CD14-positive monocyte (primary cell): ENCODE measurements around the gene PRDM11. TPM values are rescaled to one million over a fixed set of nuclear protein-coding genes. Genes with fewer than 3 reads are reported as not detected.

Experiments used
- DNase-seq, 3 donors: peaks; one replicate each; pipeline ENCODE4 v3.0.0-alpha.2; 2011 to 2022
- H2AFZ ChIP-seq: 2 replicates; pipeline ENCODE4 v1.6.0; 2012; ENCODE audit warnings: mild to moderate bottlenecking, low read depth, low read length, inconsistent platforms; ENCODE audit not compliant: insufficient read depth, poor library complexity, severe bottlenecking
- H3K27ac ChIP-seq, 2 donors: 1 replicate in 1 of 2; 2 replicates in 1 of 2; pipeline ENCODE4 v1.5.1; 2012 to 2013; ENCODE audit warnings: low read length in 2 of 2, control low read depth in 1 of 2, inconsistent platforms in 1 of 2, low read depth in 1 of 2, mild to moderate bottlenecking in 1 of 2
- H3K27me3 ChIP-seq, 2 donors: one replicate each; pipeline versions ENCODE4 v1.6.0 to v1.6.1; 2011 to 2013; ENCODE audit warnings: low read length in 2 of 2; ENCODE audit not compliant: control insufficient read depth in 2 of 2, insufficient read depth in 2 of 2
- H3K36me3 ChIP-seq, 2 donors: replicated peaks in 1 of 2; 1 replicate in 1 of 2; 2 replicates in 1 of 2; pipeline versions ENCODE4 v1.5.1 to v1.6.1; 2012 to 2013; ENCODE audit warnings: low read length in 2 of 2, control low read depth in 1 of 2, inconsistent platforms in 1 of 2, mild to moderate bottlenecking in 1 of 2; ENCODE audit not compliant: insufficient read depth in 2 of 2, control insufficient read depth in 1 of 2
- H3K4me1 ChIP-seq, 2 donors: 1 replicate in 1 of 2; 2 replicates in 1 of 2; pipeline versions ENCODE4 v1.5.1 to v1.6.1; 2012 to 2013; ENCODE audit warnings: low read length in 2 of 2, control low read depth in 1 of 2, inconsistent platforms in 1 of 2, mild to moderate bottlenecking in 1 of 2, moderate library complexity in 1 of 2; ENCODE audit not compliant: insufficient read depth in 2 of 2, control insufficient read depth in 1 of 2
- H3K4me2 ChIP-seq: replicated peaks from 2 replicates; pipeline ENCODE3; 2012; ENCODE audit warnings: low read length, moderate library complexity, mild to moderate bottlenecking; ENCODE audit not compliant: poor library complexity, severe bottlenecking; ENCODE audit errors: extremely low read depth
- H3K4me3 ChIP-seq, 3 experiments: fragments of 200-600 bp in 1 of 3; sonication (generic) in 1 of 3; replicated peaks in 1 of 3; 1 replicate in 2 of 3; 2 replicates in 1 of 3; pipeline ENCODE4 v1.5.1; 2011 to 2013; ENCODE audit warnings: low read length in 3 of 3, mild to moderate bottlenecking in 3 of 3, control low read depth in 2 of 3, low read depth in 2 of 3, inconsistent platforms in 1 of 3, moderate library complexity in 1 of 3
- H3K79me2 ChIP-seq: 2 replicates; pipeline ENCODE4 v1.6.0; 2012; ENCODE audit warnings: mild to moderate bottlenecking, control low read depth, inconsistent platforms, low read length, moderate library complexity; ENCODE audit not compliant: insufficient read depth
- H3K9ac ChIP-seq: 2 replicates; pipeline ENCODE4 v1.6.0; 2017; ENCODE audit warnings: low read length, mild to moderate bottlenecking; ENCODE audit not compliant: insufficient read depth, poor library complexity, severe bottlenecking
- H3K9me3 ChIP-seq, 2 donors: replicated peaks in 1 of 2; 1 replicate in 1 of 2; 2 replicates in 1 of 2; pipeline versions ENCODE4 v1.5.1 to v1.6.1; 2012 to 2013; ENCODE audit warnings: low read length in 2 of 2, control low read depth in 1 of 2; ENCODE audit not compliant: control insufficient read depth in 1 of 2, insufficient read depth in 1 of 2
- H4K20me1 ChIP-seq: 2 replicates; pipeline ENCODE4 v1.6.0; 2012; ENCODE audit warnings: mild to moderate bottlenecking, low read length, control low read depth, moderate library complexity; ENCODE audit not compliant: insufficient read depth
- H3K27ac Mint-ChIP-seq, 7 donors: one replicate each; pipeline ENCODE4 v1.8.0; 2020; ENCODE audit warnings: mild to moderate bottlenecking in 7 of 7, mixed read lengths in 7 of 7, moderate library complexity in 6 of 7, inconsistent platforms in 2 of 7
- H3K27me3 Mint-ChIP-seq, 3 donors: one replicate each; pipeline ENCODE4 v1.8.0; 2021 to 2022; ENCODE audit warnings: low read depth in 3 of 3, mild to moderate bottlenecking in 3 of 3, mixed read lengths in 3 of 3, moderate library complexity in 3 of 3, inconsistent platforms in 1 of 3
- H3K36me3 Mint-ChIP-seq, 2 donors: one replicate each; pipeline ENCODE4 v1.8.0; 2020; ENCODE audit warnings: mixed read lengths in 2 of 2, inconsistent platforms in 1 of 2, mild to moderate bottlenecking in 1 of 2
- H3K4me1 Mint-ChIP-seq: one replicate; pipeline ENCODE4 v1.8.0; 2020; ENCODE audit warnings: mild to moderate bottlenecking, mixed read lengths
- H3K4me3 Mint-ChIP-seq, 2 donors: one replicate each; pipeline ENCODE4 v1.8.0; 2020; ENCODE audit warnings: mild to moderate bottlenecking in 2 of 2, mixed read lengths in 2 of 2, moderate library complexity in 1 of 2
- H3K9me3 Mint-ChIP-seq, 7 donors: one replicate each; pipeline ENCODE4 v1.8.0; 2020 to 2022; ENCODE audit warnings: mixed read lengths in 7 of 7, mild to moderate bottlenecking in 6 of 7, moderate library complexity in 6 of 7, inconsistent platforms in 2 of 7
- whole genome bisulfite sequencing: methylation state at CpG from one replicate; pipeline ENCODE4 v1.1.5; 2013; ENCODE audit warnings: missing lambda C conversion rate; ENCODE audit not compliant: insufficient coverage; 5-methylcytosine and 5-hydroxymethylcytosine counted together
- intact Hi-C, 2 donors: fragments of 100-400 bp; cut with micrococcal nuclease; formaldehyde crosslinking; loops; one replicate each; pipeline versions ENCODE4 v1.15.0 to v1.15.1; 2023
- polyA minus RNA-seq: library from RNA; depleted of rRNA, polyadenylated mRNA; stranded (reverse); fragments of >200 nt; gene quantifications from 2 replicates; pipeline ENCODE4 v1.2.3, GENCODE V29; 2012
- polyA plus RNA-seq, 3 donors: library from polyadenylated mRNA; depleted of rRNA in 1 of 3; unstranded in 2 of 3; stranded (reverse) in 1 of 3; fragments of 300-500 nt in 2 of 3; fragments of >200 nt in 1 of 3; fragmentation: Illumina TruSeq in 2 of 3; gene quantifications; 1 replicate in 2 of 3; 2 replicates in 1 of 3; pipeline ENCODE4 v1.2.3, GENCODE V29; 2012 to 2021
- total RNA-seq, 12 experiments: library from RNA in 1 of 12; stranded (reverse) in 1 of 12; fragments of 120-200 nt in 1 of 12; gene quantifications; one replicate each; pipeline ENCODE4 v1.2.4 and lab custom pipeline; 2013 to 2026; ENCODE audit warnings: mixed read lengths in 6 of 12, inconsistent platforms in 1 of 12
- TF ChIP-seq, protein P1 (sequence below): fragments of 200-600 bp; IDR thresholded peaks from one replicate; pipeline ENCODE4 v1.8.0; 2022; ENCODE audit warnings: antibody characterized with exemption, mild to moderate bottlenecking

PRDM11 gene
- 1.0 TPM for total RNA-seq (2013)
- polyA plus RNA-seq (1 to 10 TPM in 1 of 3 donors, under 1 TPM in 1, not detected in 1; 0.48 to 1.8 TPM), polyA minus RNA-seq (0.83 and 1.6 TPM in 2 replicates), total RNA-seq (lab: John Stamatoyannopoulos, UW) (3.7 to 19.2 (median 9.4) reads per million in 11 experiments)

DNA sequence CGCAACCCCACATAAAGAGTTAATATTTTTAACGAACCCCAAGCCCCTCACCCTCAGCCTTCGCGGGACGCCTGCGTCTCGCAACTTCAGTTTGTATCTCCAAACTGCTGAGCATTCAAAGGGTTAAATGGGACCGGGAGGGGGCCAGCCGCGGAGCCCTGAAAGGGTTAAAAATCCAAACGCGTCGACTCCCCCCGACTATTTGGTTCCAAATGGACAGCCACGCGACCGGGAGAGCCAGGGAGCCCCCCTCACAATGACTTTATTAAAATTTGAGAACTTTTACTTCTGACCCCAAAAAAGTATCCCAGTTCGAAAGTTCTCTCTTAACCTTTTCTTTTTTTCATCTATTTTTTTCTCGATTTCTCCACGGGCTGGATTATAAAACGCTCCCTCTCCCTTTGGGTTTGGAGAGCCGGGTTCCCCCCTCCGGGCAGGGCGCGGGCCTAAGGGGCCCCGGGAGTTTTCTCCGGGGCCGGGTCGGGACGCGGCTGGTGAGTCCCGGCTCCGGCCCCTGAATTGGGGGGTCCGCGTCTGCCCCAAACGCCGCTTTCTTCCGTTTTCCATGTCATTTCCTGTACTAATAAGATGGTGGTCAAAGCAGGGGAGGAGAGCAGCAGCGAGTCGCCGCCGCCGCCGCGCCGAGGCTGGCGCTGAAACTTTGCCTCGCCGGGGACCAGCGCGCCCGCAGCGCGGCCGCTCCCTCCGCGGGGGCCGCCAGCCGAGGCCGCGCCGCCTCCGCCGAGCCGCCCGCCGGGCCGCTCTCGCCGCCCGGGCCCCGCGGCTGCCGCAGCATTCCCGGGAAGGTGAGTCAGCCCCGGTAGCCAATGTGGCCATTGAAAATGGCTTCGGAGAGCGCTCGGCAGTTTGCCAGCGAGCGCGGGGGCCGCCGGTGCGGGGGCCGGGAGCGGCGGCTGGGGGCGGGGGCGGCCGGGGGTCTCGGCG, at the start of gene PRDM11:
Gene PRDM11, plus strand, starts transcription at position 568 of the 945 bp plus-strand sequence. CDS start 35,128 bp downstream, outside the sequence.
- H3K4me1 Mint-ChIP-seq = peaks cover 27% of the 10 kb centered on the region

More for the DNA sequence above, at the start of gene PRDM11:
- peak within 1 kb of the TSS; percentile 84 to 92 for H3K4me3 Mint-ChIP-seq
- no peaks in the 10 kb centered on the region for H3K36me3 ChIP-seq
- H3K4me3 ChIP-seq = peak within 1 kb of the TSS; percentile 75 to 86 (median 78)
- peak within 1 kb of the TSS; percentile 78 for H3K27ac ChIP-seq
- peaks cover 32 to 43% (median 33%) of the 10 kb centered on the region in 3 donors for H3K27me3 Mint-ChIP-seq
- H3K4me1 ChIP-seq = peaks cover 19% of the 10 kb centered on the region in 2 donors
- under 1% methylated on average over 68 of the region's 93 CpGs for WGBS
- peak within 1 kb of the TSS; percentile 82 to 92 (median 87) for H3K27ac Mint-ChIP-seq
- peaks cover 0 to 2% of the 10 kb centered on the region in 2 donors for H3K36me3 Mint-ChIP-seq
- intact Hi-C loops = no loop called here
- H2AFZ ChIP-seq = peak within 1 kb of the TSS; percentile 97
- peaks cover 0 to 4% of the 10 kb centered on the region in 2 donors for H3K9me3 ChIP-seq
- peaks cover 0 to 8% (median 0%) of the 10 kb centered on the region in 7 donors for H3K9me3 Mint-ChIP-seq
- peak; percentile 58 to 75 (median 62) for DNase-seq
- peaks cover 7% of the 10 kb centered on the region for H3K79me2 ChIP-seq
- peaks cover 11 to 23% of the 10 kb centered on the region in 2 donors for H3K27me3 ChIP-seq
- H3K4me2 ChIP-seq = peak within 1 kb of the TSS; percentile 94
- H3K9ac ChIP-seq = peak within 1 kb of the TSS; percentile 82
- H4K20me1 ChIP-seq = no peaks in the 10 kb centered on the region
- TF ChIP-seq, protein P1, sequence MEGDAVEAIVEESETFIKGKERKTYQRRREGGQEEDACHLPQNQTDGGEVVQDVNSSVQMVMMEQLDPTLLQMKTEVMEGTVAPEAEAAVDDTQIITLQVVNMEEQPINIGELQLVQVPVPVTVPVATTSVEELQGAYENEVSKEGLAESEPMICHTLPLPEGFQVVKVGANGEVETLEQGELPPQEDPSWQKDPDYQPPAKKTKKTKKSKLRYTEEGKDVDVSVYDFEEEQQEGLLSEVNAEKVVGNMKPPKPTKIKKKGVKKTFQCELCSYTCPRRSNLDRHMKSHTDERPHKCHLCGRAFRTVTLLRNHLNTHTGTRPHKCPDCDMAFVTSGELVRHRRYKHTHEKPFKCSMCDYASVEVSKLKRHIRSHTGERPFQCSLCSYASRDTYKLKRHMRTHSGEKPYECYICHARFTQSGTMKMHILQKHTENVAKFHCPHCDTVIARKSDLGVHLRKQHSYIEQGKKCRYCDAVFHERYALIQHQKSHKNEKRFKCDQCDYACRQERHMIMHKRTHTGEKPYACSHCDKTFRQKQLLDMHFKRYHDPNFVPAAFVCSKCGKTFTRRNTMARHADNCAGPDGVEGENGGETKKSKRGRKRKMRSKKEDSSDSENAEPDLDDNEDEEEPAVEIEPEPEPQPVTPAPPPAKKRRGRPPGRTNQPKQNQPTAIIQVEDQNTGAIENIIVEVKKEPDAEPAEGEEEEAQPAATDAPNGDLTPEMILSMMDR = no peak
